Gastroesophageal sphincter (tissue), 3 donors: ENCODE data around the gene ADGRB2.

ENCODE experiments used
- EP300 ChIP-seq: sonication (generic); formaldehyde crosslinking; IDR thresholded peaks from one replicate; pipeline ENCODE4 v1.6.1; 2017; ENCODE audit warnings: antibody characterized with exemption, mild to moderate bottlenecking
- POLR2AphosphoS5 ChIP-seq: sonication (generic); formaldehyde crosslinking; IDR thresholded peaks from one replicate; pipeline ENCODE4 v1.6.1; 2017; ENCODE audit warnings: antibody characterized with exemption
- TF ChIP-seq, protein P1 (sequence below), 4 experiments: fragments of 200-600 bp in 2 of 4; fragments of 450-650 bp in 2 of 4; sonication (generic) in 1 of 4; IDR thresholded peaks; one replicate each; pipeline ENCODE4 v1.5.1; 2017 to 2019; ENCODE audit warnings: antibody characterized with exemption in 4 of 4, mild to moderate bottlenecking in 2 of 4, moderate library complexity in 2 of 4

DNA sequence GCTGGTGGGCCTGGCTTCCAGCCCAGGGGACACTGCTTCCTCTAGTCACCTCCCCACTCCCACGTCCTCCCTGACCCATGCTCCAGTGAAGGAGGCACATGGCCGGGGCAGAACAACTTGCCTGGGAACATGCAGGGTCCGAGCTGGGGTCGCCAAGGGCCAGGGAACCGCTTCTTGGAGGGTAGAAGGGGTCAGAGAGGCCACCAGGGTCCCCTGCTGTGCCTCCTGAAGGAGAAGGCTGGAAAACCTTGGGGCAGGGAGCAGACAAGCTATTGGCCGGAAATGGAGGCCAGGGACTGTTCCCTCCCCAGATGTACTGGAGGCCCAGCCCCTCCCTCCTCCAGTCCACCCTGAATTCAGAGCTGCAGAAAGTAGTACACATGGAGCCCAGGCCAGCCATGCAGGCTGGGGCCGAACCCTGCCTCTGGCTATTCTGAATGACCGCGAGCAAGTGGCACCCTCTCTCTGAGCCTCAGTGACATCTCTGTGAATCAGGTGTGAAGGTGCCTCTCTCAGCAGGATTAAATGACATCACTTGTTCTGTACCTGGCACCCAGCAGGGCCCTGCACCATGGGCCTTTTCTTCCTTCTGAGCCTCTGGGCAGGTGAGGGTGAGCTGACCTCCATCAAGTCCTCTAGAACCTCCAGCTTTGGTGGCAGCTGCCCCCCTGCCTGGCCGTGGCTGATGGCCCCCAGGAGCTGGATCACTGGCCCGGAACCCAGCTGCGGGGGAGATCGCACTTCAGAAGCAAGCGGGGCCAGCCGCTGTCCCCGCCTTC lies 35.9 kb upstream of the ADGRB2 start:
- TF ChIP-seq, protein P1, sequence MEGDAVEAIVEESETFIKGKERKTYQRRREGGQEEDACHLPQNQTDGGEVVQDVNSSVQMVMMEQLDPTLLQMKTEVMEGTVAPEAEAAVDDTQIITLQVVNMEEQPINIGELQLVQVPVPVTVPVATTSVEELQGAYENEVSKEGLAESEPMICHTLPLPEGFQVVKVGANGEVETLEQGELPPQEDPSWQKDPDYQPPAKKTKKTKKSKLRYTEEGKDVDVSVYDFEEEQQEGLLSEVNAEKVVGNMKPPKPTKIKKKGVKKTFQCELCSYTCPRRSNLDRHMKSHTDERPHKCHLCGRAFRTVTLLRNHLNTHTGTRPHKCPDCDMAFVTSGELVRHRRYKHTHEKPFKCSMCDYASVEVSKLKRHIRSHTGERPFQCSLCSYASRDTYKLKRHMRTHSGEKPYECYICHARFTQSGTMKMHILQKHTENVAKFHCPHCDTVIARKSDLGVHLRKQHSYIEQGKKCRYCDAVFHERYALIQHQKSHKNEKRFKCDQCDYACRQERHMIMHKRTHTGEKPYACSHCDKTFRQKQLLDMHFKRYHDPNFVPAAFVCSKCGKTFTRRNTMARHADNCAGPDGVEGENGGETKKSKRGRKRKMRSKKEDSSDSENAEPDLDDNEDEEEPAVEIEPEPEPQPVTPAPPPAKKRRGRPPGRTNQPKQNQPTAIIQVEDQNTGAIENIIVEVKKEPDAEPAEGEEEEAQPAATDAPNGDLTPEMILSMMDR (IDR thresholded peaks at IDR 0.05): no peak
- TF ChIP-seq EP300 (no peak), POLR2AphosphoS5 (no peak)
